Measurements from ENCODE around the gene SNRPD3.
"Not testable (repeated sequence)": the region's sequence is repeated elsewhere in the genome, so short reads cannot be mapped to it uniquely, and the experiment has no call there.

SNRPD3 gene

DNA sequence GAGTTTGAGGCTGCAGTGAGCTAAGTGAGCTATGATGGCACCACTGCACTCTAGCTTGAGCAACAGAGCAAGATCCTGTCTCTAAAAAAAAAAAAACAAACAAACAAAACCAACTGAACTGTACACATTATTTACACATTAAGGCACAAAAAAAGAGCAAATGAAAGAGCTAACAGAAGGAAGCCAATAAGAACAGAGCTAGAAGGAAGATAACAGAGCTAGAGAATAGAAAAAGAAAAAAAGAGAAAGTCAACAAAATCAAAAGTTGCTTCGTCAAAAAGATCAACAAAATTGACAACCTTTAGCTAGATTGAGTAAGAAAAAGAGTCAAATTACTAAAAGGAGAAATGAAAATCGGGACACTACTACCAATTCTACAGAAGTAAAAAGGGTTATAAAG is 25.9 kb upstream of the SNRPD3 start:
- DNase-seq (ENCODE audit: low spot score) = no peak
- TF ChIP-seq, protein P1, sequence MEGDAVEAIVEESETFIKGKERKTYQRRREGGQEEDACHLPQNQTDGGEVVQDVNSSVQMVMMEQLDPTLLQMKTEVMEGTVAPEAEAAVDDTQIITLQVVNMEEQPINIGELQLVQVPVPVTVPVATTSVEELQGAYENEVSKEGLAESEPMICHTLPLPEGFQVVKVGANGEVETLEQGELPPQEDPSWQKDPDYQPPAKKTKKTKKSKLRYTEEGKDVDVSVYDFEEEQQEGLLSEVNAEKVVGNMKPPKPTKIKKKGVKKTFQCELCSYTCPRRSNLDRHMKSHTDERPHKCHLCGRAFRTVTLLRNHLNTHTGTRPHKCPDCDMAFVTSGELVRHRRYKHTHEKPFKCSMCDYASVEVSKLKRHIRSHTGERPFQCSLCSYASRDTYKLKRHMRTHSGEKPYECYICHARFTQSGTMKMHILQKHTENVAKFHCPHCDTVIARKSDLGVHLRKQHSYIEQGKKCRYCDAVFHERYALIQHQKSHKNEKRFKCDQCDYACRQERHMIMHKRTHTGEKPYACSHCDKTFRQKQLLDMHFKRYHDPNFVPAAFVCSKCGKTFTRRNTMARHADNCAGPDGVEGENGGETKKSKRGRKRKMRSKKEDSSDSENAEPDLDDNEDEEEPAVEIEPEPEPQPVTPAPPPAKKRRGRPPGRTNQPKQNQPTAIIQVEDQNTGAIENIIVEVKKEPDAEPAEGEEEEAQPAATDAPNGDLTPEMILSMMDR (IDR thresholded peaks at IDR 0.05; ENCODE audit: borderline replicate concordance, control extremely low read depth, extremely low read depth, insufficient read depth, missing control alignments) = no peak
- in situ Hi-C loops (cut with MboI; ENCODE audit: low sequenced_read_pairs, unreplicated experiment) = no loop called here

DNA sequence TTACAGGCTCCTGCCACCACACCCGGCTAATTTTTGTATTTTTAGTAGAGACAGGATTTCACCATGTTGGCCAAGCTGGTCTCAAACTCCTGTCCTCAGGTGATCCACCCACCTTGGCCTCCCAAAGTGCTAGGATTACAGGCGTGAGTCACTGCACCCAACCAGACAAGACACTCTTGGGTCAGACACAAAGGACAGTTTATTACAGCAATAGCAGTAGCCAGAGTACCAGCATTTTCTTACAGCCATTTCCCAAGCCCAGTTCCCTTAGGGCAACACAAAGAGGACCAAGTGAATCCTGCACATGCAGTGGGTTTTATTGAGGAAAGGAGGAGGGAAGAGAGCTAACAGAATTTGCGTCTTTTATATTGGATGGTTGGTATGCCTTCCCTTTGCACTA is 24.8 kb upstream of the SNRPD3 start:
- in situ Hi-C loops (cut with MboI; ENCODE audit: low sequenced_read_pairs, unreplicated experiment); DNase-seq (ENCODE audit: low spot score): not testable (repeated sequence)

DNA sequence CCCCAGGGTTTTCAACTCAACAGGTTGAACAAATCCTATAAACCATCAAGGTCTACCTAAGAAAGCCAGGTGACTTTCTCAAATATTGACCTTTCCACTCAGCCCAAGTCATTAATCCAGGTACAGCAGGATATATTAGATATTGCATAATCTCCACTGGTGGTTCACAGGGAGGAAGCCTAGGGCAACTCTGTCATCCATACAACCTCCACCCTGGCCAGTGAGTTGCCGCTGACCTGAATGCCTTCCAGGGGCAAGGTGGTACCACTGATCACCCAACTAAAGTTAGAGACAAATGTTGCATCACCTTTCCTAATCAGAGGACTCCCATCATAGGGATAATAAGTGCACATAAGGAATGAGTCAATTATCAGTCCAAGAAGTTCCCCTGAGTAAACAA is 23.7 kb upstream of the SNRPD3 start:
- no peak for DNase-seq (ENCODE audit: low spot score)
- TF ChIP-seq, protein P1 (IDR thresholded peaks at IDR 0.05; ENCODE audit: borderline replicate concordance, control extremely low read depth, extremely low read depth, insufficient read depth, missing control alignments) = no peak
- in situ Hi-C loops (cut with MboI; ENCODE audit: low sequenced_read_pairs, unreplicated experiment) = no loop called here

DNA sequence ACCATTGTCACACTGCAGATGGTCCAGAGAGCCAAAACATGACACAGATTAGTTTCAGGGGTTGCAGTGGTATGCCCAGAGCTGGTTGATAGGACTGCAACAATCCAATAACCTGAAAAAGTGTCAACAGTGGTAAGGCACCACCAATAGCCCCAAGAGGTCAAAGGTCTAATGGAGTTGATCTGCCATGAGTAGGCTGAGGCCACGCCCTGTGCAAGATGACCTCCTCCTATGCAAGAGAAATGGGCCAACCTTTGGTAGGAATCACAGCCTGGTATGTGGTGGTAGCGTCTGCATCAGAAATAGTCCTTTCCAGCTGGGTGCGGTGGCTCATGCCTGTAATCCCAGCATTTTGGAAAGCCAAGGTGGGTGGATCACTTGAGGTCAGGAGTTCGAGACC is 20.5 kb upstream of the SNRPD3 start:
- TF ChIP-seq, protein P1 (IDR thresholded peaks at IDR 0.05; ENCODE audit: borderline replicate concordance, control extremely low read depth, extremely low read depth, insufficient read depth, missing control alignments) = no peak
- in situ Hi-C loops (cut with MboI; ENCODE audit: low sequenced_read_pairs, unreplicated experiment) = no loop called here
- DNase-seq (ENCODE audit: low spot score) = no peak

DNA sequence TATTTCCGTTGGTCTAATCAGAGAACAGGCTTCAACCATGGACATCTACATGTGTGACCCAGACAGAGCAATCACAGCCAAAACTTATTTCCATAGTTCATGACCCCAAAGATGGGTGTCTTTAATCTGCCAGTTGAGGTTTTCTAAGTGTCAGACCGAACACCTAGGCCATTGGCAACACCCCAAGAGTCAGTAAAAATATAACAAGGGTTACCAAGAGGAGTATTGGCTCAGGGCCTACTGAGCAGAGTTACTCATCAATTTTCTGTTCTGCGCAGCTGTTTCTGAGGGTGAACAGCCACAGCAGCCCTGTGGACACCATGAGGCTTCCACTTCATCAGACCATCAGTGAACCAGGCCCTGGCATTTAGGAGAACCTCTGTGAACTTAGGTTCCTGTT is 19.7 kb upstream of the SNRPD3 start:
- in situ Hi-C loops (cut with MboI; ENCODE audit: low sequenced_read_pairs, unreplicated experiment) = no loop called here
- TF ChIP-seq, protein P1 (IDR thresholded peaks at IDR 0.05; ENCODE audit: borderline replicate concordance, control extremely low read depth, extremely low read depth, insufficient read depth, missing control alignments) = no peak
- no peak for DNase-seq (ENCODE audit: low spot score)

DNA sequence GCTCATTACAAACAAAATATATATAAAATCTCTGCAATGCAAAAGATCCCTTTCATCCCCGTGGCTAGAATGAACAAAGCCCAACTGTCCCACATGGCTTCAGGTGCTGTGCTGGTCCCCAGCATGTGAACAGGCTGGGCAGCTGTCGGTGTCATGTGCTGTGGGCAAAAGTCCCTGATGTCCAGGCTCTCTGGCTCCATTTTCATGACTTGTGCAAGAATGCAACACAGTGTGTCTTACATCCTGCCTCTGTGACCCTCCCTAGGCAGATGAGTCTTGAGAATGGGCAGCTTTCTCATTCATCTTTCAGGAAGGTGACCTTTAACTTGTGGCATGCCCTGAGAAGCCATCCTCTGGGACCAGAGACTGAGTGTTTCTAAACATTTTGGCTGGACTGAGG is 15.3 kb upstream of the SNRPD3 start:
- DNase-seq (ENCODE audit: low spot score) = no peak
- in situ Hi-C loops (cut with MboI; ENCODE audit: low sequenced_read_pairs, unreplicated experiment) = no loop called here
- TF ChIP-seq, protein P1 (IDR thresholded peaks at IDR 0.05; ENCODE audit: borderline replicate concordance, control extremely low read depth, extremely low read depth, insufficient read depth, missing control alignments) = no peak

DNA sequence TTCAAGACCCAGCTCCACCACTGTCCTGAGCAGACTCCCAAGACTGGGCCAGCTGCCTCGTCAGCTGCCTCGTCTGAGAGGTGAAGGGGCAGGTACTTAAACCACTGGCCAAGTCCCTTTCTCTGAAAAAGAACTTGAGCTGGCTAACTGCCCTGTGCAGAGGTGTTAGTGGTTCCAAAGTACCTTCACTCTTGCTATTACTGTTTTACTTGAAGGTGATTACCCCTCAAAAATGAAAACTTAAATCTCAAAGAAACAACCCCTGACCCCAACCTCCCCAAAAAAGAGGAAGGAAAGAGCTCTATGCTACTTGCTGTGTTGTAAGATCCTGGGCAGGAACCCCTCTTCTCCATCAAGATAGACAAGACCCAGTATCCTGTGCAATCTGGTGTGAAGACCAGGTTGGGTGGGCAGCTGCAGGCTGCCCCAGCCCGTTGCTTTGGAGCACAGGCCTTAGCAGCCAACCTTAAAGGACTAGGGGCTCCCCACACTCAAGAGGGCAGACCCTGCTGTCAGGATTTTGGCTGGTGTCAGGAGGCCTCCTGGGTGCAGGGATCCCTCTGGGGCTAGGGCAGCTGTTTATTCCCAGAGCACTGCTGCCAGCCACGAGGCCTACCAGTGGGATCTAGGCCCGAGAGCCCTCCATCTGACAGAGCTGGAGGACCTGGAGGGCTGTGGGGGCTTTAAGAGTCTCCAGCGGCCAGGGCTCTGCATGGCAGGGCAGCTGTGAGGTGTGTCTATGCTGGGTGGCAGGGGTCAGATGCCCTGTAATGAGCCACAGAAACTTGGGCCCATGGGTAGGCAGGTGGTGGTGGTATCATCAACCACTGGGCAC is 13.9 kb upstream of the SNRPD3 start:
- TF ChIP-seq, protein P1 (IDR thresholded peaks at IDR 0.05; ENCODE audit: borderline replicate concordance, control extremely low read depth, extremely low read depth, insufficient read depth, missing control alignments) = no peak
- in situ Hi-C loops (cut with MboI; ENCODE audit: low sequenced_read_pairs, unreplicated experiment) = no loop called here
- DNase-seq (ENCODE audit: low spot score) = no peak
